GM12878 (cell line): ENCODE measurements around the gene COPS6. TPM values are rescaled to one million over a fixed set of nuclear protein-coding genes. Genes with fewer than 3 reads are reported as not detected.

Experiments
- ATAC-seq: fragments of 200-7000 bp; cut with Tn5 transposase; 3 replicates; pipeline ENCODE4 v1.9.1; 2020; ENCODE audit warnings: mild to moderate bottlenecking, moderate library complexity
- BruUV-seq: library from RNA; stranded (reverse); fragments of 400-500 nt; replicated peaks from 2 replicates; lab custom pipeline; 2021; lab: Mats Ljungman, UMichigan
- CTCF ChIA-PET: fragments of 300-600 bp; sonication (Branson Sonifier 250); formaldehyde crosslinking; extraction: SDS; loops from one replicate; lab custom pipeline; 2021; ENCODE audit warnings: inconsistent platforms; lab: Yijun Ruan, JAX
- POLR2A ChIA-PET: fragments of 350-600 bp; formaldehyde crosslinking; extraction: SDS; loops from one replicate; lab custom pipeline; 2021; ENCODE audit warnings: inconsistent platforms; lab: Charles Lee
- RAD21 ChIA-PET: fragments of 300-600 bp; sonication (Branson Sonifier 250); formaldehyde crosslinking; loops from one replicate; lab custom pipeline; 2023; ENCODE audit warnings: antibody characterized with exemption; ENCODE audit not compliant: unreplicated experiment; lab: Charles Lee
- SMC1A ChIA-PET: fragments of 300-600 bp; sonication (Branson Sonifier 250); formaldehyde crosslinking; loops from one replicate; lab custom pipeline; 2023; ENCODE audit not compliant: unreplicated experiment, uncharacterized antibody; lab: Charles Lee
- DNase-seq: peaks from one replicate; pipeline ENCODE4 v3.0.0-alpha.2; 2011; ENCODE audit warnings: low read depth, low spot score
- FAIRE-seq: peaks from 3 replicates; lab custom pipeline; 2011; peaks lifted over from hg19 to GRCh38; lab: Jason Lieb, UNC
- H2AFZ ChIP-seq: 2 replicates; pipeline ENCODE4 v1.6.0; 2011; ENCODE audit warnings: low read depth, low read length, control low read depth; ENCODE audit not compliant: control insufficient read depth
- H3K27ac ChIP-seq: 2 replicates; pipeline ENCODE4 v1.5.1; 2011; ENCODE audit warnings: control low read depth; ENCODE audit not compliant: control insufficient read depth, insufficient read depth
- H3K27me3 ChIP-seq, 2 experiments: replicated peaks in 1 of 2; 2 replicates each; pipeline versions ENCODE4 v1.6.0 to v1.6.1; 2011; ENCODE audit warnings: low read length in 1 of 2; ENCODE audit not compliant: control insufficient read depth in 2 of 2, insufficient read depth in 2 of 2
- H3K36me3 ChIP-seq, 2 experiments: 2 replicates each; pipeline ENCODE4 v1.5.1; 2011; ENCODE audit warnings: low read length in 1 of 2; ENCODE audit not compliant: control insufficient read depth in 2 of 2, insufficient read depth in 2 of 2
- H3K4me1 ChIP-seq: 2 replicates; pipeline ENCODE4 v1.6.1; 2011; ENCODE audit warnings: mild to moderate bottlenecking, low read length, moderate library complexity, mixed read lengths; ENCODE audit not compliant: control insufficient read depth, insufficient read depth
- H3K4me2 ChIP-seq: 2 replicates; pipeline ENCODE4 v1.6.0; 2011; ENCODE audit warnings: control low read depth; ENCODE audit not compliant: control insufficient read depth, insufficient read depth
- H3K4me3 ChIP-seq: fragments of 200-600 bp; sonication (generic); 2 replicates; pipeline ENCODE4 v1.5.1; 2016
- H3K79me2 ChIP-seq: 2 replicates; pipeline ENCODE4 v1.6.0; 2011; ENCODE audit warnings: low read length; ENCODE audit not compliant: control insufficient read depth, insufficient read depth
- H3K9ac ChIP-seq: 2 replicates; pipeline ENCODE4 v1.8.0; 2011; ENCODE audit warnings: low read length, control low read depth, mixed read lengths; ENCODE audit not compliant: control insufficient read depth, insufficient read depth
- H3K9me3 ChIP-seq: replicated peaks from 3 replicates; pipeline ENCODE4 v1.5.1; 2011; ENCODE audit warnings: mild to moderate bottlenecking, low read length; ENCODE audit not compliant: control insufficient read depth, insufficient read depth
- H4K20me1 ChIP-seq: 2 replicates; pipeline ENCODE4 v1.6.0; 2011; ENCODE audit not compliant: control insufficient read depth, insufficient read depth
- BMI1 ChIP-seq: fragments of 450-650 bp; IDR thresholded peaks from 2 replicates; pipeline ENCODE4 v1.6.1; 2016; ENCODE audit warnings: mild to moderate bottlenecking, moderate library complexity, borderline replicate concordance
- E4F1 ChIP-seq: fragments of 450-650 bp; IDR thresholded peaks from 2 replicates; pipeline ENCODE4 v1.6.1; 2018; ENCODE audit warnings: borderline replicate concordance, mild to moderate bottlenecking; ENCODE audit not compliant: partially characterized antibody
- EGR1 ChIP-seq, 2 experiments: IDR thresholded peaks; 1 replicate in 1 of 2; 2 replicates in 1 of 2; pipeline ENCODE4 v1.6.1; 2011 to 2012; ENCODE audit warnings: low read depth in 2 of 2, low read length in 2 of 2, borderline replicate concordance in 1 of 2, mild to moderate bottlenecking in 1 of 2, moderate library complexity in 1 of 2
- HDGF ChIP-seq: fragments of 450-650 bp; IDR thresholded peaks from 2 replicates; pipeline ENCODE4 v1.6.1; 2016; ENCODE audit warnings: antibody characterized with exemption
- MEF2A ChIP-seq: IDR thresholded peaks from 2 replicates; pipeline ENCODE4 v1.6.1; 2011; ENCODE audit warnings: low read depth, mild to moderate bottlenecking, low read length, moderate library complexity; ENCODE audit not compliant: insufficient read depth
- PML ChIP-seq: IDR thresholded peaks from 2 replicates; pipeline ENCODE4 v1.6.1; 2012; ENCODE audit warnings: low read length, inconsistent platforms
- RAD51 ChIP-seq: fragments of 450-650 bp; IDR thresholded peaks from 2 replicates; pipeline ENCODE4 v1.6.1; 2016; ENCODE audit warnings: moderate library complexity, mild to moderate bottlenecking, inconsistent platforms
- RB1 ChIP-seq: fragments of 450-650 bp; formaldehyde crosslinking; IDR thresholded peaks from 2 replicates; pipeline ENCODE4 v1.6.1; 2017; ENCODE audit warnings: mild to moderate bottlenecking, borderline replicate concordance
- RELB ChIP-seq: fragments of 450-650 bp; IDR thresholded peaks from 2 replicates; pipeline ENCODE4 v1.6.1; 2017; ENCODE audit warnings: low read depth, mild to moderate bottlenecking, moderate library complexity
- SREBF2 ChIP-seq: IDR thresholded peaks from 2 replicates; pipeline ENCODE4 v1.6.1; 2012; ENCODE audit warnings: mild to moderate bottlenecking, low read length
- TAF1 ChIP-seq: IDR thresholded peaks from 2 replicates; pipeline ENCODE4 v1.6.1; 2011; ENCODE audit warnings: mild to moderate bottlenecking, low read depth, low read length, borderline replicate concordance
- ZBTB4 ChIP-seq: fragments of 450-650 bp; formaldehyde crosslinking; IDR thresholded peaks from 2 replicates; pipeline ENCODE4 v1.4.0; 2022; ENCODE audit warnings: mild to moderate bottlenecking, moderate library complexity
- WGBS: methylation state at CpG from one replicate; pipeline ENCODE4 v1.1.6; 2016; ENCODE audit warnings: low lambda C conversion rate; ENCODE audit not compliant: insufficient replicate concordance, insufficient coverage; ENCODE audit errors: missing lambda C conversion rate; 5-methylcytosine and 5-hydroxymethylcytosine counted together
- in situ Hi-C: fragments of 300-500 bp; cut with MboI; formaldehyde crosslinking; loops from 9 replicates; pipeline ENCODE4 v1.14.3; 2018; ENCODE audit warnings: mixed read lengths
- intact Hi-C: fragments of 100-400 bp; cut with micrococcal nuclease; formaldehyde crosslinking; loops from one replicate; pipeline ENCODE4 v1.14.2; 2022; ENCODE audit not compliant: unreplicated experiment
- polyA plus RNA-seq, 11 experiments: library from polyadenylated mRNA; depleted of rRNA in 4 of 11; unstranded in 6 of 11; stranded (reverse) in 5 of 11; fragments of >200 nt; fragmentation: Nextera tagmentation in 4 of 11; fragmentation: Illumina TruSeq in 1 of 11; extraction: Ambion mirVana in 4 of 11; extraction: Trizol in 1 of 11; gene quantifications; 1 replicate in 1 of 11; 2 replicates in 10 of 11; pipeline versions ENCODE4 v1.2.1 to v1.2.3, GENCODE V29; 2011 to 2016; ENCODE audit warnings: inconsistent platforms in 2 of 11, missing spikeins in 2 of 11, low read depth in 1 of 11
- total RNA-seq, 4 experiments: library from RNA; depleted of rRNA in 3 of 4; stranded (reverse); fragments of >200 nt in 3 of 4; fragmentation: Illumina TruSeq in 1 of 4; extraction: Trizol in 1 of 4; gene quantifications; 2 replicates each; pipeline versions ENCODE4 v1.2.1 to v1.2.3, GENCODE V29; 2013 to 2021
- TF ChIP-seq, protein P1 (sequence below): fragments of 450-650 bp; IDR thresholded peaks from 2 replicates; pipeline ENCODE4 v1.6.1; 2017; ENCODE audit warnings: mild to moderate bottlenecking, low read depth, inconsistent platforms; ENCODE audit not compliant: poor library complexity, severe bottlenecking

The COPS6 gene
- total and polyA plus RNA-seq, 10 of the 15 experiments (the other 5 are each of a cell fraction or from before 2014, with no cell fraction given): 28.5 to 182 (median 81.5) TPM

DNA sequence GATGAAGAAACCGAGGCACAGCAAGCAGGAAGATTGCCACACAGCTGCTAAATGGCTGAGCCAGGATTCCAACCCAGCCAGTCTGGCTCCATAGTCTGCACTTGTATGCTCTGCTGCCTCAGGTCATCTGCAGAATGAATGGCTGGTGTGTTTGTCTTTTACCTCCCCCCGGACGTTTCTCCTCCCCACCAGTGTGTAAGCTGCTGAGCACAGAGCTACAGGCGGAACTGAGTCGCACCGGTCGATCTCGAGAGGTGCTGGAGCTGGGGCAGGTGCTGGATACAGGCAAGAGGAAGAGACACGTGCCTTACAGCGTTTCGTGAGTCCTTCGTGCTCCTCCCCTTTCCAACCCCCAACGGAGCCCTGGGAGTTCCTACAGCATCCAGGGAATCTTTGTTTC lies 33.3 kb downstream of the COPS6 start (continued):
- TF ChIP-seq RELB (no peak), SREBF2 (no peak)

- no peak overlapping the region for H3K9ac ChIP-seq
- TF ChIP-seq ZBTB4 (CRISPR knock-in tag) (no peak), HDGF (no peak), RB1 (no peak), E4F1 (no peak), PML (no peak), MEF2A (no peak), TAF1 (no peak), RAD51 (no peak), EGR1 (IDR thresholded peaks at IDR 0.05; ENCODE audit: borderline replicate concordance in 1 of 2, low read depth in 2 of 2, low read length in 2 of 2) (no peak), BMI1 (no peak)
- TF ChIP-seq, protein P1, sequence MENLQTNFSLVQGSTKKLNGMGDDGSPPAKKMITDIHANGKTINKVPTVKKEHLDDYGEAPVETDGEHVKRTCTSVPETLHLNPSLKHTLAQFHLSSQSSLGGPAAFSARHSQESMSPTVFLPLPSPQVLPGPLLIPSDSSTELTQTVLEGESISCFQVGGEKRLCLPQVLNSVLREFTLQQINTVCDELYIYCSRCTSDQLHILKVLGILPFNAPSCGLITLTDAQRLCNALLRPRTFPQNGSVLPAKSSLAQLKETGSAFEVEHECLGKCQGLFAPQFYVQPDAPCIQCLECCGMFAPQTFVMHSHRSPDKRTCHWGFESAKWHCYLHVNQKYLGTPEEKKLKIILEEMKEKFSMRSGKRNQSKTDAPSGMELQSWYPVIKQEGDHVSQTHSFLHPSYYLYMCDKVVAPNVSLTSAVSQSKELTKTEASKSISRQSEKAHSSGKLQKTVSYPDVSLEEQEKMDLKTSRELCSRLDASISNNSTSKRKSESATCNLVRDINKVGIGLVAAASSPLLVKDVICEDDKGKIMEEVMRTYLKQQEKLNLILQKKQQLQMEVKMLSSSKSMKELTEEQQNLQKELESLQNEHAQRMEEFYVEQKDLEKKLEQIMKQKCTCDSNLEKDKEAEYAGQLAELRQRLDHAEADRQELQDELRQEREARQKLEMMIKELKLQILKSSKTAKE: no peak
Observed at GRCh38 chr7:100122568-100122967, 33.8 kb downstream of the COPS6 start.

More at GRCh38 chr7:100122568-100122967, 33.8 kb downstream of the COPS6 start:
- in situ Hi-C loops (no loop called here), intact Hi-C loops (no loop called here)
- Histone ChIP-seq H3K4me2 (no peak overlapping the region), H3K9me3 (no peaks in the 10 kb centered on the region), H3K4me3 (no peak overlapping the region), H4K20me1 (no peaks in the 10 kb centered on the region), H2AFZ (no peak overlapping the region), H3K79me2 (peaks cover 17% of the 10 kb centered on the region), H3K36me3 (no peaks in the 10 kb centered on the region; a peak in 1 of 4 replicates), H3K27me3 (no peaks in the 10 kb centered on the region), H3K27ac (no peak overlapping the region), H3K4me1 (peaks cover 12% of the 10 kb centered on the region)
- SMC1A ChIA-PET: interaction anchor here (0.9 to 1.3 kb wide), 2 partner anchors 21 to 85 kb away, joined by 3 read pairs; no protein-coding TSS in a partner anchor
- CTCF ChIA-PET: interaction anchor here (0.6 kb wide), 1 partner anchor 59 kb away, joined by 3 read pairs; no protein-coding TSS in a partner anchor
- POLR2A ChIA-PET: interaction anchor here (0.5 to 0.8 kb wide), 2 partner anchors 127 to 373 kb away, joined by 3 to 6 read pairs; no protein-coding TSS in a partner anchor
- RAD21 ChIA-PET: no interaction called here
- no peak for DNase-seq
- WGBS: 100% methylated on average over 1 of the region's 1 CpG
- ATAC-seq: no peak
- no TSS peak for BruUV-seq
- no peak for FAIRE-seq
